Mucosa of descending colon (tissue), 3 donors: ENCODE measurements around the gene FAM240A. TPM values are rescaled to one million over a fixed set of nuclear protein-coding genes. Genes with fewer than 3 reads are reported as not detected.

ENCODE experiments used
- ATAC-seq: fragments of 200-7000 bp; cut with Tn5 transposase; one replicate; pipeline ENCODE4 v1.9.1; 2020; ENCODE audit warnings: mild to moderate bottlenecking, moderate library complexity
- DNase-seq, 3 donors: peaks; one replicate each; pipeline ENCODE4 v3.0.0-alpha.2; 2020
- H3K36me3 ChIP-seq: fragments of 200-600 bp; one replicate; pipeline ENCODE4 v1.8.0; 2021; ENCODE audit warnings: low read depth, mild to moderate bottlenecking
- H3K4me1 ChIP-seq: fragments of 200-600 bp; one replicate; pipeline ENCODE4 v1.8.0; 2021; ENCODE audit warnings: low read depth, mild to moderate bottlenecking
- H3K4me3 ChIP-seq: fragments of 200-600 bp; one replicate; pipeline ENCODE4 v1.8.0; 2021; ENCODE audit warnings: mild to moderate bottlenecking
- H3K9me3 ChIP-seq: fragments of 200-600 bp; one replicate; pipeline ENCODE4 v1.8.0; 2021; ENCODE audit warnings: mild to moderate bottlenecking
- intact Hi-C, 2 donors: fragments of 100-400 bp; cut with DNase I in 1 of 2; cut with micrococcal nuclease in 1 of 2; formaldehyde crosslinking; loops; one replicate each; pipeline versions ENCODE4 v1.11.0 to v1.11.1; 2022; cut with DNase I, micrococcal nuclease
- total RNA-seq, 3 donors: library from RNA; stranded (reverse); fragmentation: NEBNext Ultra II Directional in 2 of 3; extraction: Animal tissue kit (Norgen Biotek cat#: 25700) in 2 of 3; gene quantifications; one replicate each; pipeline versions ENCODE4 v1.2.1 to v1.2.4, GENCODE V29; 2021 to 2023
- TF ChIP-seq, protein P1 (sequence below): fragments of 200-600 bp; IDR thresholded peaks from one replicate; pipeline ENCODE4 v1.8.0; 2022; ENCODE audit warnings: antibody characterized with exemption, mild to moderate bottlenecking
- donor health status: DM: no; HTN: no; CAD: no; lungs with moderate emphysema.
- donor health status: DM: no; HTN: no; CAD: no.
- donor health status: DM: no; HTN: yes; CAD: no.

FAM240A gene
- total RNA-seq, 3 donors from 2014 or later = not detected

- Histone ChIP-seq H3K36me3 (no peaks in the 10 kb centered on the region), H3K4me1 (peaks cover 18% of the 10 kb centered on the region), H3K4me3 (no peak overlapping the region), H3K9me3 (no peaks in the 10 kb centered on the region)
- no peak for ATAC-seq
- intact Hi-C loops = loop anchor here in 1 of 2 donors (5.0 kb wide), 1 partner anchor 138 kb away; no protein-coding TSS in a partner anchor
- no peak for DNase-seq
- TF ChIP-seq, protein P1, sequence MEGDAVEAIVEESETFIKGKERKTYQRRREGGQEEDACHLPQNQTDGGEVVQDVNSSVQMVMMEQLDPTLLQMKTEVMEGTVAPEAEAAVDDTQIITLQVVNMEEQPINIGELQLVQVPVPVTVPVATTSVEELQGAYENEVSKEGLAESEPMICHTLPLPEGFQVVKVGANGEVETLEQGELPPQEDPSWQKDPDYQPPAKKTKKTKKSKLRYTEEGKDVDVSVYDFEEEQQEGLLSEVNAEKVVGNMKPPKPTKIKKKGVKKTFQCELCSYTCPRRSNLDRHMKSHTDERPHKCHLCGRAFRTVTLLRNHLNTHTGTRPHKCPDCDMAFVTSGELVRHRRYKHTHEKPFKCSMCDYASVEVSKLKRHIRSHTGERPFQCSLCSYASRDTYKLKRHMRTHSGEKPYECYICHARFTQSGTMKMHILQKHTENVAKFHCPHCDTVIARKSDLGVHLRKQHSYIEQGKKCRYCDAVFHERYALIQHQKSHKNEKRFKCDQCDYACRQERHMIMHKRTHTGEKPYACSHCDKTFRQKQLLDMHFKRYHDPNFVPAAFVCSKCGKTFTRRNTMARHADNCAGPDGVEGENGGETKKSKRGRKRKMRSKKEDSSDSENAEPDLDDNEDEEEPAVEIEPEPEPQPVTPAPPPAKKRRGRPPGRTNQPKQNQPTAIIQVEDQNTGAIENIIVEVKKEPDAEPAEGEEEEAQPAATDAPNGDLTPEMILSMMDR = no peak
Observed at GRCh38 chr3:46624975-46625490, 12.7 kb downstream of the FAM240A start.

GRCh38 chr3:46626039-46626438, 13.7 kb downstream of the FAM240A start:
- intact Hi-C loops = loop anchor here in 1 of 2 donors (5.0 kb wide), 1 partner anchor 139 kb away; no protein-coding TSS in a partner anchor

GRCh38 chr3:46627078-46627477, 14.8 kb downstream of the FAM240A start:
- intact Hi-C loops = loop anchor here in 1 of 2 donors (5.0 kb wide), 1 partner anchor 140 kb away; no protein-coding TSS in a partner anchor
- DNase-seq = no peak
- no peaks in the 10 kb centered on the region for H3K9me3 ChIP-seq
- TF ChIP-seq, protein P1 = no peak
- no peak overlapping the region for H3K4me3 ChIP-seq
- peaks cover 22% of the 10 kb centered on the region for H3K4me1 ChIP-seq
- ATAC-seq = peak; percentile 26
- H3K36me3 ChIP-seq = no peaks in the 10 kb centered on the region

More at GRCh38 chr3:46626039-46626438, 13.7 kb downstream of the FAM240A start:
- Histone ChIP-seq H3K36me3 (no peaks in the 10 kb centered on the region), H3K9me3 (no peaks in the 10 kb centered on the region), H3K4me1 (peaks cover 22% of the 10 kb centered on the region), H3K4me3 (no peak overlapping the region)
- DNase-seq = peak in 1 of 3 donors; percentile 61
- TF ChIP-seq, protein P1 = no peak
- ATAC-seq = peak; percentile 54

DNA sequence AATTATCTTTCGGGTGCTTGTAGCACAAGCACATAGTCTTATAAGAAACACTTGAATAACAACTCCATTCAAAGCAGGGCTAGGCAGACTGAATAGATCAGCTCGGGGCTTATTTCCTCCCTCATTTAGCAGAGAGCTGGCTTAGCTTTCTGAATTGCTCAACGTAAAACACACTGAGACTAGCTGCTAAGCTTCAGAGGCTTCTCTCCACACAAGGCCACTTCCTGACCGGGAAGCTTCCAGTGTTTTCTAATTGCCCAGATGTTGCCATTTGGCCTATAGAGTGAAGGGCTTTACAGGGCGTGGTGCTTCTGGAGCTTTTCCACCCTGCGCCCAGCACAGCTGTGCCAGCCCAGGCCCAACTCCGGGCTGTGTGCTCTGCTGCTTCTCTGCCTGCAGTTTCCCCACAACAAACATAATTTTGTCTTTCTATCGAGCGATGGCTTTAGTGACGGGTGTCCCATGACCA, 16.6 kb downstream of the FAM240A start:
- H3K9me3 ChIP-seq = no peaks in the 10 kb centered on the region
- H3K36me3 ChIP-seq = no peaks in the 10 kb centered on the region
- intact Hi-C loops = loop anchor here in 1 of 2 donors (5.0 kb wide), 1 partner anchor 142 kb away; no protein-coding TSS in a partner anchor
- peaks cover 22% of the 10 kb centered on the region for H3K4me1 ChIP-seq
- ATAC-seq = peak; percentile 59
- H3K4me3 ChIP-seq = no peak overlapping the region
- TF ChIP-seq, protein P1 = no peak
- DNase-seq = peak in 2 of 3 donors; percentile 62 to 77

- peak; percentile 85 to 90 (median 86) for DNase-seq
- Histone ChIP-seq H3K9me3 (no peaks in the 10 kb centered on the region), H3K4me1 (peaks cover 22% of the 10 kb centered on the region), H3K36me3 (no peaks in the 10 kb centered on the region), H3K4me3 (no peak overlapping the region)
- intact Hi-C loops = loop anchor here (5.0 kb wide), 1 partner anchor 143 kb away; no protein-coding TSS in a partner anchor
- peak; percentile 95 for ATAC-seq
- TF ChIP-seq, protein P1 = peak; percentile 97
Observed at GRCh38 chr3:46629551-46630517, 17.5 kb downstream of the FAM240A start.
